Measurements from ENCODE around the gene SDF2L1. TPM values are rescaled to one million over a fixed set of nuclear protein-coding genes. Genes with fewer than 3 reads are reported as not detected.
A peak's percentile ranks its signal among the peaks of the same experiment; 100 is the strongest.

The SDF2L1 gene
- total and polyA plus RNA-seq, 2 donors (not counting 3 experiments of a cell fraction or from before 2014, with no cell fraction given): 66.7 to 79.5 TPM

DNA sequence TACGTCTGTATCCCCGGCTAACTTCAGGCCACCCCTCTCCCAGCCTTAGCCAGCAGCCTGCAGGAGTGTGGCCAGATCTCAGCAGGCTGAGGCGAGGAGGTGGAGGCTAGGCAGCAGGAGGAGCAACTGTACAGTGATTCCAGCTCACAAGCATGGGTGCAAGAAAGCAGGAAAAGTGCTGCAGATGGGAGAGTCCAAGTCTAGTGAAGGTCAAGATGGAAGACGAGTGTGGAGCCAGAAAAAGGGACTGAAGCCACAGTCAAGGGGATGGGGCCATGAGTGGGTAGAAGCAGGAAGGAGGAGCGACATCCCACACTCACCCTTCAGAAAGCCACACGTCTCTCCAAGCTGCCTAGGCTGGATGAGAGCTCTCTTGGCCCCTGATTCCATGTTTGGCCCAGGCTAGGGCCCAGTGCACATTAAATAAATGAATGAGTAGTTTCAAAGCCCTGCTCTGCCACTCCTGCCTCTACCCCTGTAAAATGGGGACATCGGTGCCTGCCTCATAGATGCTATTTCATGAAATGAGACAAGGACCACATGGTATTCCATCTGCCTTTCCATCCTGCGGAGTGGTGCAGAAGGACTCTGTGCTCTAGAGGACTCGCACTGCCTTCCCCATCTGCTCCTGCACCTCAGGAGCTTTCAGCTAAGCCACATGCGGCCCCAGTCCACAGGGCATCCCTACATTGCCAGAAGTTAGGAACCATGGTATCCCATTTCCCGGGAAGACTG is 15.2 kb upstream of the SDF2L1 start:
- Histone ChIP-seq H3K9ac (replicated peaks; ENCODE audit: extremely low read depth, insufficient read depth, low read length) (no peak overlapping the region), H3K4me3 (replicated peaks in 1 of 3; ENCODE audit: insufficient read depth in 1 of 3, low read depth in 1 of 3, low read length in 3 of 3) (no peak overlapping the region), H4K20me1 (replicated peaks; ENCODE audit: control insufficient read depth, extremely low read depth, insufficient read depth, low read length) (no peaks in the 10 kb centered on the region), H3K79me2 (ENCODE audit: control insufficient read depth, insufficient read depth, low read length) (peaks cover 29% of the 10 kb centered on the region), H3K4me2 (ENCODE audit: insufficient read depth, low read length) (no peak overlapping the region), H3K36me3 (ENCODE audit: control insufficient read depth in 2 of 2, extremely low read depth in 1 of 2, insufficient read depth in 2 of 2, low read length in 2 of 2) (peaks cover 0 to 16% of the 10 kb centered on the region in 2 experiments), H3K9me3 (replicated peaks; ENCODE audit: control insufficient read depth, insufficient read depth, low read length) (no peaks in the 10 kb centered on the region), H3K27ac (ENCODE audit: insufficient read depth, low read depth, low read length) (no peak overlapping the region), H3K27me3 (ENCODE audit: control insufficient read depth in 2 of 2, insufficient read depth in 2 of 2, low read length in 2 of 2) (no peaks in the 10 kb centered on the region), H3K4me1 (ENCODE audit: control insufficient read depth, extremely low read depth, insufficient read depth, low read length) (no peaks in the 10 kb centered on the region), H3K9me1 (replicated peaks; ENCODE audit: control insufficient read depth, extremely low read depth, insufficient read depth, low read length) (no peaks in the 10 kb centered on the region), H2AFZ (ENCODE audit: low read depth, low read length) (no peak overlapping the region)
- ChIA-PET POLR2A (no interaction called here), CTCF (interaction anchor here (1.3 kb wide), 1 partner anchor 16 kb away, joined by 4 read pairs; no protein-coding TSS in a partner anchor)
- FAIRE-seq (no peak), DNase-seq (ENCODE audit: low read depth, low spot score) (no peak)
- no TSS peak for BruUV-seq (replicated peaks)
- intact Hi-C loops (cut with micrococcal nuclease) (no loop called here), dilution Hi-C loops (cut with MboI; ENCODE audit: extremely low pct_ligation_motif_present, low sequenced_read_pairs) (no loop called here)
- TF ChIP-seq MAX (IDR thresholded peaks at IDR 0.05; ENCODE audit: insufficient read depth, insufficient read length) (no peak), JUN (IDR thresholded peaks at IDR 0.05; ENCODE audit: borderline replicate concordance, insufficient read depth, insufficient read length, low read depth) (no peak), GATA2 (IDR thresholded peaks at IDR 0.05; ENCODE audit: insufficient read depth, insufficient read length, low read depth, low read length) (no peak), POLR2A (IDR thresholded peaks at IDR 0.05; ENCODE audit: low read depth, low read length) (no peak)

- intact Hi-C loops (cut with micrococcal nuclease) (loop anchor here (1.0 kb wide), 1 partner anchor 15 kb away; no protein-coding TSS in a partner anchor), dilution Hi-C loops (cut with MboI; ENCODE audit: extremely low pct_ligation_motif_present, low sequenced_read_pairs) (no loop called here)
- BruUV-seq (replicated peaks): no TSS peak
- Histone ChIP-seq H2AFZ (ENCODE audit: low read depth, low read length) (no peak overlapping the region), H3K4me1 (ENCODE audit: control insufficient read depth, extremely low read depth, insufficient read depth, low read length) (no peaks in the 10 kb centered on the region), H3K9me1 (replicated peaks; ENCODE audit: control insufficient read depth, extremely low read depth, insufficient read depth, low read length) (no peaks in the 10 kb centered on the region), H3K4me3 (replicated peaks in 1 of 3; ENCODE audit: insufficient read depth in 1 of 3, low read depth in 1 of 3, low read length in 3 of 3) (peak overlapping the region in 2 of 3 experiments; percentile 63 to 94), H3K36me3 (ENCODE audit: control insufficient read depth in 2 of 2, extremely low read depth in 1 of 2, insufficient read depth in 2 of 2, low read length in 2 of 2) (peaks cover 0 to 4% of the 10 kb centered on the region in 2 experiments), H3K79me2 (ENCODE audit: control insufficient read depth, insufficient read depth, low read length) (peaks cover 22% of the 10 kb centered on the region), H3K27me3 (ENCODE audit: control insufficient read depth in 2 of 2, insufficient read depth in 2 of 2, low read length in 2 of 2) (no peaks in the 10 kb centered on the region), H3K9me3 (replicated peaks; ENCODE audit: control insufficient read depth, insufficient read depth, low read length) (no peaks in the 10 kb centered on the region), H3K4me2 (ENCODE audit: insufficient read depth, low read length) (peak overlapping the region; percentile 8), H4K20me1 (replicated peaks; ENCODE audit: control insufficient read depth, extremely low read depth, insufficient read depth, low read length) (no peaks in the 10 kb centered on the region), H3K9ac (replicated peaks; ENCODE audit: extremely low read depth, insufficient read depth, low read length) (no peak overlapping the region), H3K27ac (ENCODE audit: insufficient read depth, low read depth, low read length) (no peak overlapping the region)
- ChIA-PET POLR2A (interaction anchor here (0.6 kb wide), 1 partner anchor 1586 kb away, joined by 4 read pairs; no protein-coding TSS in a partner anchor), CTCF (interaction anchor here (0.6 to 2.8 kb wide), 16 partner anchors 8 to 343 kb away, joined by 3 to 41 read pairs (median 4); partner anchors contain the start of gene SDF2L1)
- no peak for DNase-seq (ENCODE audit: low read depth, low spot score)
- FAIRE-seq: no peak
- no peak for TF ChIP-seq GATA2 (IDR thresholded peaks at IDR 0.05; ENCODE audit: insufficient read depth, insufficient read length, low read depth, low read length)
- TF ChIP-seq MYC (IDR thresholded peaks at IDR 0.05; ENCODE audit: low read depth, low read length): no peak
- no peak for TF ChIP-seq JUN (IDR thresholded peaks at IDR 0.05; ENCODE audit: borderline replicate concordance, insufficient read depth, insufficient read length, low read depth)
- TF ChIP-seq POLR2A (IDR thresholded peaks at IDR 0.05; ENCODE audit: low read depth, low read length): no peak
- no peak for TF ChIP-seq MAX (IDR thresholded peaks at IDR 0.05; ENCODE audit: insufficient read depth, insufficient read length)
These were observed 13.5 kb upstream of the SDF2L1 start for GRCh38 chr22:21628386-21629254.
